Body of pancreas (tissue), 4 donors: ENCODE data around the gene LRRC53.

Source experiments
- CTCF ChIP-seq, 7 experiments: fragments of 450-650 bp in 4 of 7; fragments of 200-600 bp in 3 of 7; sonication (generic) in 3 of 7; IDR thresholded peaks; one replicate each; pipeline ENCODE4 v1.5.1; 2016 to 2019; ENCODE audit warnings: antibody characterized with exemption in 7 of 7
- POLR2A ChIP-seq, 3 donors: fragments of 450-650 bp; IDR thresholded peaks; one replicate each; pipeline ENCODE4 v1.6.1; 2016; ENCODE audit warnings: antibody characterized with exemption in 3 of 3, mild to moderate bottlenecking in 2 of 3

GRCh38 chr1:74464037-74464436 lies 48.4 kb downstream of the LRRC53 start:
- TF ChIP-seq POLR2A (IDR thresholded peaks at IDR 0.05), result no peak
- TF ChIP-seq CTCF (IDR thresholded peaks at IDR 0.05), result no peak
